IPS-NIHi11 (cell line): ENCODE results near the gene CYP2C8.
A peak's percentile ranks its signal among the peaks of the same experiment; 100 is the strongest.
"Not testable (repeated sequence)": the region's sequence is repeated elsewhere in the genome, so short reads cannot be mapped to it uniquely, and the experiment has no call there.

Experiments used
- DNase-seq: peaks from one replicate; pipeline ENCODE4 v3.0.0; 2012; ENCODE audit warnings: mixed read lengths, low spot score

Gene CYP2C8

DNA sequence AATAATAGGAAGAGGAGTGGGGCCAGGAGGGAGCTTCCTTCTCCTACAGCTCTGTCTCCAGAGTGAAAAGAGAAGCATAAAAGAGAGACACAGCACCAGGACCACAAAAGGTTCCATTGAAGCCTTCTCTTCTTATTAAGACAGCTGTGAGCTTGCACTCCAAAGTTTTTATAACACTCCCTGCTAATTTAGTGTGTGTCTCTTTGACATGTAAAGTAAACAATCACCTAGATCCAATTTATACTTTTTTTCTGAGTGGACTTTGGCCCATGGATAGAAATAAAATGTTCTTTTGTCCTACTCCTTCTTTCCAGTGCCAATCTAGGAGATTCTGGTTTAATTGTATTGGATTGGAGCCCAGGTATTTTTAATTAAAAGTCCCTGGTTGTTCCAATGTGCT lies at the start of gene CYP2C8:
Gene CYP2C8 (minus strand): TSS at position 212 of the 400 bp plus-strand sequence. CDS start 95 bp downstream, at position 117.
- no peak for DNase-seq

DNA sequence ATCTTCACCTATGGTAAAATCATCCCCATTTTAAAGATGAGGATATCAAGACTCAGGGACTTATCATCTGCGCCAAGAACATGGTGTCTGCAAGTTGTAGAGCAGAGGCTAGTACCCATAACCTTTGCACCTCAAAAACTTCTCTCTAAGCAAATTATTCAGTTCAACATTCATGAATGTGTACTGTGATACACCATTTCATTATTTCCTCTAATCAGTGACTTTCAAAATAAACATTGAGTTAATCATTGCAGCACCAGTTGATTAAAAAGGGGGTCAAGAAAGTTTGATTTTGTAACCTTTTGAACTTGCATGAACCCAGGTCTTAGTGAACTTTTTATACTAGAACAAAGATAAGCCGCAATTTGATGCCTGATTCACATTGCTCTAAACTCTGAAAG lies 47.6 kb upstream of the CYP2C8 start:
- DNase-seq: no peak

DNA sequence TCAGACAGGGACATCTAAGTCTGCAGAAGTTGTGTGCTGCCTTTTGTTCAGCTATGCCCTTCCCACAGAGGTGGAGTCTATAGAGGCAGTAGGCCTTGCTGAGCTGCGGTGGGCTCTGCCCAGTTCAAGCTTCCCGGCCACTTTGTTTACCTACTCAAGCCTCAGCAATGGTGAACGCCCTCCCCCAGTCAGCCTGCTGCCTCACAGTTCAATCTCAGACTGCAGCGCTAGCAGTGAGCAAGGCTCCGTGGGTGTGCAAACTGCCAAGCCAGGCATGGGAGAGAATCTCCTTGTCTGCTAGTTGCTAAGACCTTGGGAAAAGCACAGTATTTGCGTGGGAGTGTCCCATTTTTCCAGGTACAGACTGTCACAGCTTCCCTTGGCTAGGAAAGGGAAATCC lies 41.5 kb upstream of the CYP2C8 start:
- not testable (repeated sequence) for DNase-seq

DNA sequence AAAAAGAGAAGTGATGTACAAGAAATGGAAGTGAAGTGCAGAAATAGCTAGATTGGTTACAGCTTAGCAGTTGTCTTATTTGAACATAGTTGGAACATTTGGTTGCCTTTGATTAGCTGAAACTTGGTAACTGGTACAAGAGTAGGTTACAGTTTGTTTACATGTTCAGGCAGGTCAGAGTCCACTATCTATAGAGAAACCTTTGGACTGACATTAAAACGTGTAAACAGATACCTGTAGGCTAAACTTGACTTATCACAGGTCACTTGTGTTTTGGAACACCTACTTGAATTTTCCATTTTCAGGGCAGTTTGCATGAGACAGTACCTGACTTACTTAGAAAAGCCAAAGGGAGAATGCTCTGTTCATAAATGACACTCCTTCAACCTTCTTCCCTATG lies 28.5 kb upstream of the CYP2C8 start:
- DNase-seq: no peak

DNA sequence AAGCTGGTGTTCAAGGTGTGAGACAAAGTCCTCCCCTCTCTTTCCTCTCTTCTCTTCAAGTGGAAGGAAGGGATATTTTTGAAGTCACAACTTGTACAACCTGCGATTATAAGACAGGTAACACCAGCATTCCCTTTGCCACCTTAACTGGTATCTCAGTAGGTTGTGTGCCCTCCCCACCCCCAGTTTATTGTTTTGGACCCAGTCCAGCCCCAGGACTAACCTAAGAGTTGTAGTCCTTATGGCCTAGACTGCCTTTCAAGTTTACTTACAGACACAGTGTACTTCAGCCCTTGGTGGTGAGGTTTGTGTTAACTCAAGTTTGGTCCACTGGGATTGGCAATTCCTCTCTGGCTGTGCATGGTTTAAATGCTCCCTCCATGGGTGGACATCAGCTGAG lies 26.8 kb upstream of the CYP2C8 start:
- no peak for DNase-seq

DNA sequence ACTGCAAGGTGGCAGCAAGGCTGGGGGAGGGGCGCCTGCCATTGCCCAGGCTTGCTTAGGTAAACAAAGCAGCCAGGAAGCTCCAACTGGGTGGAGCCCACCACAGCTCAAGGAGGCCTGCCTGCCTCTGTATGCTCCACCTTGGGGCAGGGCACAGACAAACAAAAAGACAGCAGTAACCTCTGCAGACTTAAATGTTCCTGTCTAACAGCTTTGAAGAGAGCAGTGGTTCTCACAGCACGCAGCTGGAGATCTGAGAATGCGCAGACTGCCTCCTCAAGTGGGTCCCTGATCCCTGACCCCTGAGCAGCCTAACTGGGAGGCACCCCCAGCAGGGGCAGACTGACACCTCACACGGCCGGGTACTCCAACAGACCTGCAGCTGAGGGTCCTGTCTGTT lies 10.3 kb upstream of the CYP2C8 start:
- not testable (repeated sequence) for DNase-seq

DNA sequence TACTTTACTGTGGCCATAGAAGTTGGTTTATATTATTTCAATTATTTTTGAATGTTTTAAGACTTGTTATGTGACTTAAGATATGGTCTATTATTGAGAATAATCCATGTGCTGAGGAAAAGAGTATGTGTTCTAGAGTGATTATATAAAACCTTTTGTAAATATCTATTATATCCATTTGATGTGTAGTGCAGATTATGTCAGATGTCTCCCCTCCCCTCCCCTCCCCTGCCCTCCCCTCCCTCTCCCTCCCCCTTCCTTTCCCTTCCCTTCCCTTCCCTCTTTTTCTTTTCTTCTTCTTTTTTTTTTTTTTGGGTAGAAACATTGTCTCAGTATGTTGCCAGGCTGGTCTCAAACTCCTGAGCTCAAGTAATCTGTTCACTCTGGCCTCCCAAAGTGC lies 8.3 kb upstream of the CYP2C8 start:
- DNase-seq: no peak

DNA sequence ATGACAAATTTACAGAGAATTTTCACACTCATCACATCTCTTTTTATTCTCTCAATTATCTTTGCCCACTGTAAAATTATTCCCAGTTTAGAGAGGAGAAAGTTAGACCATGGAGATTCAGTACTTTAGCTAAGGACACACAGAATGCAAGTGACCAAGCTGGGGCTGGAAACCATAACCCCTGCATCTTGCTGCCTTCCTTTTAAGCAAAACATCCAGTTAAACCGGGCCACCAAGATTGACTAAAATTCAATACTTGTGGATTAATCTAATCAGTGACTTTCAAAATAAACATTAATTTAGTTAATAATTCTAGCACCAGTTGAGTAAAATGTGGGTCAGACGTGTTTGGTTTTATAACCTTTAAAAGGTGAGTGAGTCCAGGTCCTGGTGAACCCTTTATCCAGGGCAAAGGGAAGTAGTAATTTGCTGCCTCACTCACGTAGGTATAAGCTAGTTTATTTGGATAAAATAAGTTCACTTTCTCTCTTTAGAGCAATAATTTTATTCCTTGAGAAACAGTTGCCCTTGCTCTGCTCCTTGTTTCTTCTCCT lies 1.9 kb upstream of the CYP2C8 start:
- no peak for DNase-seq

DNA sequence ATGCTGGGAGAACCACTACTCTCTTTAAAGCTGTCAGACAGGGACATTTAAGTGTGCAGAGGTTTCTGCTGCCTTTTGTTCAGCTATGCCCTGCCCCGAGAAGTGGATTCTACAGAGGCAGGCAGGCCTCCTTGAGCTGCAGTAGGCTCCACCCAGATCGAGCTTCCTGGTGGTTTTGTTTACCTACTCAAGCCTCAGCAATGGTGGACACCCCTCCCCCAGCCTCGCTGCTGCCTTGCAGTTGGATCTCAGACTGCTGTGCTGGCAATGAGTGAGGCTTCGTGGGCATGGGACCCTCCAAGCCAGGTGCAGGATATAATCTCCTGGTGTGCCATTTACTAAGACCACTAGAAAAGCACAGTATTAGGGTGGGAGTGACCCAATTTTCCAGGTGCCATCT lies 5.2 kb downstream of the CYP2C8 start:
- DNase-seq: not testable (repeated sequence)

DNA sequence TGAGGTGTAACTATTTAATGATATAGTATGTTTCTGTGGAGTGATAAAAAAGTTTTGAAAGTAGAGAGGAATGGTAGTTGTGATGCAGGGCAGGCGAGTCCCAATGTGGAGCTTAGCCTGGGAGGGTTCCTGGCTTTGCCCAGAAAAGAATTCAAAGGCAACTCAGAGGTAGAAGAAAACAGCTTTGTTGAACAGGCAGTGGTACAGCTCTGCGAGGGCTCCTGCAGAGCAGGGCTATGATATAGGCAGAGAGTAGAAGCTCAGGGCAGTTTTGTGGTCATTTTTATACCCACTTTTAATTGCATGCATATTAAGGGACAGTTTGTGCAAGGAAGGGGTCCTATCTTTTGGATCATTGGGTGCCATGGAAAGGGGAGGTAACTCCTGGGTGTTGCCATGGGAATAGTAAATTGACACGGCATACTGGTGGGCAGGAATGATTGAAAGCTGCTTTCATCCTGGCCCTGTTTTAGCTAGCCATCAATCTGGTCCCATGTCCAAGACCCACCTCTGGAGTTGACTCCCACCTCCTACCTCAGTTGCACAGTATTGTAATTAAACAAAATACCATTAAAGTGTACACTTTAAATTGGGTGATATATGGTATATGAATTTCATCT lies 12.4 kb downstream of the CYP2C8 start:
- no peak for DNase-seq

DNA sequence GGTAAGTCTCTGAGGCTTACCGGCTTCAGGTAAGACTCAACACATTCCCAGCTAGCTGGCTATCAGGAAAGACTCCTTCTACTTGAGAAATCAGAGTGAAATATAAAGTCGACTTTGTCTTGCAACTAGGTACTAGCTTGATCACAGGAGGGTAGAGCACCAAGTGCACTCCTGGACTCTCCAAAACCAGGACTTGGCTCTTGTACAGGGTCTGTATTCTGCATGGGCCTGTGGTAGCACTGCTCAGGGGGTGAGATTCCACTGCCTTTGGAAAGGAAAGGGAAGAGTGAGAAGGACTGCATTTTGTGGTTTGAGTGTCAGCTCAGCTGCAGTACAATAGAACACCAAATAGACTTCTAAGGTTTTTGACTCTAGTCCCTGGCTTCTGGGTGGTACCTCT lies 19.4 kb downstream of the CYP2C8 start:
- no peak for DNase-seq

DNA sequence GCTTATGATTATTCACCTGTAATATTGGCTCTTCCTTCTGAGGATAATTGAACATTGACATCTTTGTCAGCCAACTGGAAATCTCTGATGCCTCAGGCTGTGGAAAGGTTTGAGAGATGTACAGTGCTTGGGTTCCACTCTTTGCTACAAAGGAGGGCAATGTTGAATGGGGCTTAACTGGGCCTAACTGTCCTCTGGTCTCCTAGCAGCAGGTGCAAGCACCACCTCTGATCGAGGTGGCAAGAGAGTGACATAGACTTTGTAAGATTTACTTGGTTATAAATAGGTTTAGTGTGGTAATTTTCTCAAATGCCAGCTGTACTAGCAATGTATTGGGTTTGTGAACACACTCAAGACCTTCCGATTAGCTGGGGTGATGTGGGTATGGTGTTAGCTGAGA lies 21.1 kb downstream of the CYP2C8 start:
- DNase-seq: no peak

DNA sequence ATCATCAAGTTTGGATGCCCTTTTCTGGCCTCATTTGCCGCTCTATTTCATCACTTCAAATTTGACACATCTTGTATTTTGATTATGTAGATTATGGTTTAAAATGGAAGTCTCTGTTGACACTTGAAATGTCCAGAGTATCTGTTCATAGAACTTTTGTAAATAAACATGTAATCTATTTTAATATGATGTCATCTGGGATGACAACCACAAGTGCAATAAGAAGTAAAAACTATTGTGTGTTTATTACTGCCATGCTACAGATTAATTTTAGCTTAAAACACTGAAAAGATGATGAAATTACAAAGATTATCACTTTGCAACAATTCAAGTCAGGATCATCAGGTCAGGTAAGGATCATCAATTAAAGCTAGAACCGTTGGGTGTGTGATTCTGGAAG lies 30.0 kb downstream of the CYP2C8 start:
- DNase-seq: no peak

DNA sequence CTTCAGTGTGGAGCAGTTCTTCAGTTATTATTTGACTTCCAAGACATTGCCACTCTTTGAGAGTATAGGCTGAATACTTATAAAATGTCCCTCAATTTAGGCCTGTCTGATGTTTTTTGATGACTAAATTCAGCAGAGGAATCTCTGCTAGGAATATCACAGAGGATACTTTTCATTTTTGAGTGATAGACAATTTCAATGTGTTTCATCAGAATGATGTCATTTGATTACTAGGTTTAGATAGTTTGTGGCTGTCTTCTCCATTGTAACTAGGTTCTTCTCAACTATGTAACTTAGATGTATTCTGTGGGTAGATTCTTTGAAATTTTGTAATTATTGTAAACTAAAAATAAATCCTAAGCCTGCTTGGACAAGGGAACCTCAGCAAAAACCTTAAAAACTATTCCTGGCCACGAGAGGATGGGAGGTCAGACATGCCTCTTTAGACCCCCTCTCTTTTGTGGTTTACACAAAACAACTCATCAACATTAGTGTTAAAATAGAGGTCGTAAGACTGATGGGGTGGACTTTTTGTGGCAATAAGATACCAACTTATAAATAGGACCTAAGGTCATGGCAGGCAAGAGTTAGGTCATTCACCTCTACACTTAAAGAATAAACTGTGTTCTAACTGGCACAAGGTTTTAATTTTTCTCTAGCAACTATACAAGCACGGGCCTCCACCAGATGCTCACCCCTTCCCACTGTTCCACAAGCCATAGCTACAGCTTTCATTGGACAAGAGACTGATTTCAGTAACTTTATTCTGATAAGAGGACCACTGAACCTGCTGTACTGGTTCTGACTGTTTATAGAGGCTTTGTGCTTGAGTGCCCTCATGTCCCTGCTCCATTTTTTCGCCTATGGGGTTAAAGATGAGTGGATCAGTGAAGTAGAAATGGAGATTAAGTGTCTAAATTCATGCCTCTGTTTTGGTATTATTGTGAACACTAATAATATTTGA lies 33.7 kb downstream of the CYP2C8 start:
- no peak for DNase-seq

DNA sequence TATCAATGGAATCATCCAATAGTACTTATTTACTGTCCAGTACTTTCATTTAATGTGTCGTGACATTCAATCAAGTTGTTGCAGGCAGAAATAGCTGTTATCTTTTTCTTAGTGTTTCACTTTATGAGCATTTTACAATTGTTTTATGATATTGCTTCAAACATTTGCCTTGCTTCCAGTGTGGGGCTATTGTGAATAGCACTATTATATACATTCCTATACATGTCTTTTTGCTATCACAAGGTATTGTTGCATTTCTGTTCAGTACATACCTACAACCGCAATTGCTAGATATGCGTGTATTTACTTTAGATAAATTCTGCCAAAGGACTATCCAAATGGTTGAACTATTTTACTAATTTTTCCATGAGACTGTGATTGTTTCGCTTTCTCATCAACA lies 34.9 kb downstream of the CYP2C8 start:
- no peak for DNase-seq

DNA sequence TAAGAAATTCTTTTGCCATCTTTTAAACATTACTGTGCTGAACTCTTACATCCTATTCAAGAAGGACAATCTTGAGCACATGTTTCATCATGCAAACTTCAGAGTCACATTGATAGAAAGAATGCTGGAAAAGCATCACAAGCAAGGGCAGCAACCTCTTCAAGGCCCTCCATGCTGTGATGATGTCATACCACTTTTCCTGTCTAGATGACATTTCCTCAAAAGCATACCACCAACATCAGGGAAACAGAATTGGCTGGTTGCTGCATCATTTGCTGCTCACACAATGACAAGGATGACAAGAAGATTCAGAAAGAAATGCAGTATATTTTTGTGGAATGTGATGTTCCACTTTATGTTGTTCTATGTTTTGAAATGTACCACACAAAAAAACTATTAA lies 37.6 kb downstream of the CYP2C8 start:
- DNase-seq: no peak

DNA sequence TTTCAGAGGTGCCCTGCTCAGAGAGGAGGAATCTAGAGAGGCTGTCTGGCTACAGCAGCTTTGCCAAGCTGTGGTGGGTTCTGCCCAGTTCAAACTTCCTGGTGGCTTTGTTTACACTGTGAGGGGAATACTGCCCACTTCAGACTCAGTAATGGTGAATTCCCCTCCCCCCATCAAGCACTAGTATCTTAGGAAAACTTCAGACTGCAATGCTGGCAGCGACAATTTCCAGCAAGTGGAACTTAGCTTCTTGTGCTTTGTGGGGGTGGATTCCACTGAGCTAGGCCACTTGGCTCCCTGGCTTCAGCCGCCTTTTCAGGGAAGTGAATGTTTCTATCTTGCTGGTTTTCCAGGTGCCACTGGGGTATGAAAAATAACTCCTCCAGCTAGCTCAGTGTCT lies 42.8 kb downstream of the CYP2C8 start:
- no peak for DNase-seq

DNA sequence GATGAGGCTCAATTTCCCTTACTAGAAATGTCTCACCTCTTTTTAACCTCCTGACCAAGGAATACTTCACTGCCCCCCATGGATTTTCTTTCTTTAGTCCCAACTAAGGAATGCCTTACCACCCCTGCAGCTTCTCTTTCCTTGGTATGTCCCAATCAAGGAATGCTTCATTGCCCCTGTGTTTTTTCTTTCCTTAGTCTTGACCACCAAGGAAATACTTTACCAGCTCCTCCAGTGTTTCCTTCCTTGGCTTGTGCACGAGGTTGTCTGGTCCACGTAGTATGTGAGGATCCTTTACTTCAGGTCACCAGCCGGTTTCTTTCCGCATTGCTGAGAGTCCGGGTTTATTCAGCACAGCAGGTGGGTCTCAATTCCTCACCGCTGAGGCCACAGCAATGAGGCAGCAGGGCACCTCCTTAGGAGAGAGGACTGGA lies 71.5 kb downstream of the CYP2C8 start:
- peak; percentile 37 for DNase-seq

DNA sequence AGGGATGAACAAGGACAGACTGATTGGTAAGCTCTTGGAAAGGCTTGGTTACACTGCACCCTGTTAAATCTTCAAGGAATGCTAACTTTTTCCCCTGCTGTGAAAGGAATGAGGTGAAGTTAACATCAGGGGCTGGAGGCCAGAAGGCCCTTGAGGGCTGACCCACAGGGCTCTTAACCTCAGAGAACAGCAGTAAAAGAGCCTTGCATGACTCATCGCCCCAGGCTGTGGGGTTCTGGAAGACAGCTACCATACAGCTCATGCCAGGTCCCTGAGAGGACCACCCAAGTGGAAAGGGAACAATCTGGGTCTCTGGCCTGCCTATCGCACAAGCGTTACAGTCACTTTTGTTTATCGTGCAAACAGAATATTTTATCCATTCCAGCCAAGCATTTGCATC lies 76.5 kb downstream of the CYP2C8 start:
- no peak for DNase-seq

DNA sequence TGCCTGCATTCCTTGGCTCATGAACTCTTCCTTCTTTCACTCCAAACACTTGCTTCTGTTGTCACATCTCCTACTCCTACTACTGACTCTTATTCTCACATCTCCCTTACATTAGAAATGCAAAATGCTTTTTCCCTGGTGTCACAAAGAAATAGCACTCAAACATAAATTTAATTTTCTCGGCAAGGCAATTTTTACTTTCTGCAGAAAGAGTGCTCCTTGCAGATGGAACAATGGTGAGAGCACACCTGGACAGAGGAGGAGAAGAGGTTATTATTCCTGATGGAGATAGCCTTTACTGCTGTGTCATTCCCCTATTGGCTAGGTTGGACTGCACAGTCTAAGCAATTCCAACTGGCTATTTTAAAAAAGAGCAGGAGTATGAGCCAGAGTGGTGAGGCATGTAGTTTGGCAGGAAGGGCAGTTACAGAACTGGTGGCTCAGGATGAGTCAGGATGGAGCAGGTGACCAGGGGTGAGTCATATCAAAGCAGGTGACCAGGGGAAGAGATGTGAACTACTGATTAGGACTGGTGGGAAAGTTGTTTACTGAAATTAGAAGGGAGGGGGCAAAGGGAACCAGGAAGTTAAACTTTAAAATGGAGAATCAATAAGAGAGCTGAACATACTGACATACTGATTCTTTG lies 77.9 kb downstream of the CYP2C8 start:
- no peak for DNase-seq

DNA sequence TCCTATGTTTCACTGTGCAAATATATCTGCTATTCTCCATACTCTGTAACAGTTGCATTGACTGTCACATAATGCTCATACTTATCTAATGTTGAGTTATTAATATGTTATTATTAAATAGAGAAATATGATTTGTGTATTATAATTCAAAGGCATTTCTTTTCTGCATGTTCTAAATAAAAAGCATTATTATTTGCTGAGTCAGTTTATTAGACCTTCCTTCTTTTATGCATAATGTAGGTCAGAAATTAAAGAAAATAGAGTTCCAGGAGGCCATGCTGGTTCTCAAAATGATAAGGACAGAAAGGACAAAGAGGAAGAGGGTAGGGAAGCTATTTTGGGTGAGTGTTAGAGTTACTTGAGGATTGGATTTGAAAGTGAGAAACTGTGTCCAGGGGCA lies 80.1 kb downstream of the CYP2C8 start:
- DNase-seq: no peak
